Measurements from ENCODE around the gene SMOC2. TPM values are rescaled to one million over a fixed set of nuclear protein-coding genes. Genes with fewer than 3 reads are reported as not detected.

Gene SMOC2
- total and polyA plus RNA-seq, 2 experiments from 2014 or later = 1.9 to 3.2 TPM

DNA sequence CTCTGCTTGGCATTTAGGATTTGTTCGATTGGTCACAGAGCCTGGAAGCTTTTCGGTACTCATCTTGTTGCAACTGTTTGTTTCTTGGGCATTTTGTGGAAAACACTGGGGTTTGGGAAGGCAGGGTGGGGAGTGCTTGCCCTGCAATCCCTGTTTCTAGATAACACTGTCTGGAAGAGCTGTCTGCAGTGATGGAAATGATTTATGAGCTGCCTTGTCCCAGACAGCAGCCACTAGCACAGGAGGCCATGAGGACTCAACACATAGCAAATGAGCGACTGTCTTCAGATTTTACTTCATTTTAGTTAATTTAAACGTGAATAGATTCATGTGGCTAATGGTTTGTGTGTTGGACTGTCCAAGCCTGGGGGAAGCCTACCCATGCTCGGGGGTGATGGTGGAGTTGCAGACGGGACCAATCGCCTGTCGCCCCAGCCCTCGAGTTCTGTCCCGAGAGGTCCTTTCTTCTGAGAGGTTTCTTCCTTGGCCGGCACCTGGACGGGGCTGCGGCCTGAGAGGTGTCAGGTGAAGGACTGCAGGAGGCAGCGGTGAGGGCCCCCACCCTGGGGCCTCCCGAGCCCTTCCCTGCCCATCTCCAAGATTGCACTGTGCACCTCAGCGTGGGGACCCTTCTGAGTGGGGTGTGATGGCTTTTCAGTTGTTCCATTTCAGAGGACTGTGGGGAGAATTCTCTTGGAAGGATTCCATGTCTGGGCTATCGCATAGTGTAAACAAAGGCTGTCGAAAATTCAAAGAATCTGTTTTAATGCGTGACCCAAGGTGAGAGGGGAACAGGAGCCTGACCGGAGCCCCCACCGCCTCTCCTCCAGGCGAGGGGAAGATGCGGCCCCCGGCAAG lies 55.4 kb downstream of the SMOC2 start:
- DNase-seq (ENCODE audit: low read depth in 1 of 2, low spot score in 1 of 2) = no peak

DNA sequence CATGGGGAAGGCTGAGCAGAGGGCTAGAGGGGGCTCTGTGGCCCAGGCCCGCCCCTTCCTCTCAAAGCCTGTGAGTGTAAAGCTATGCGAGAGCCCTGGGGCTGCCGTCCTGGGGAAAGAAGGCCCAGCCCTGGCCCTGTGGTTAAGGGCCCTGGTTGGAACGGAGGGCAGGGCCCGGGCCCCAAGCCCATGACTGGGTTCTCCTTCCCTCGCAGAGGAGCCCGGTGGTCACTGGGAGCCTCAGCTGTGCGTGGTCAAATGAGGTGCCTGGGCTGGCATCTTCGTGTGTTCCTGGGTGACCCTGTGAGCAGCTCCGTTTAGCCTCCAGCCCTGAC lies 56.0 kb downstream of the SMOC2 start:
- no peak overlapping the region for H3K4me3 ChIP-seq

More for the DNA sequence above, 55.4 kb downstream of the SMOC2 start:
- TF ChIP-seq, protein P1, sequence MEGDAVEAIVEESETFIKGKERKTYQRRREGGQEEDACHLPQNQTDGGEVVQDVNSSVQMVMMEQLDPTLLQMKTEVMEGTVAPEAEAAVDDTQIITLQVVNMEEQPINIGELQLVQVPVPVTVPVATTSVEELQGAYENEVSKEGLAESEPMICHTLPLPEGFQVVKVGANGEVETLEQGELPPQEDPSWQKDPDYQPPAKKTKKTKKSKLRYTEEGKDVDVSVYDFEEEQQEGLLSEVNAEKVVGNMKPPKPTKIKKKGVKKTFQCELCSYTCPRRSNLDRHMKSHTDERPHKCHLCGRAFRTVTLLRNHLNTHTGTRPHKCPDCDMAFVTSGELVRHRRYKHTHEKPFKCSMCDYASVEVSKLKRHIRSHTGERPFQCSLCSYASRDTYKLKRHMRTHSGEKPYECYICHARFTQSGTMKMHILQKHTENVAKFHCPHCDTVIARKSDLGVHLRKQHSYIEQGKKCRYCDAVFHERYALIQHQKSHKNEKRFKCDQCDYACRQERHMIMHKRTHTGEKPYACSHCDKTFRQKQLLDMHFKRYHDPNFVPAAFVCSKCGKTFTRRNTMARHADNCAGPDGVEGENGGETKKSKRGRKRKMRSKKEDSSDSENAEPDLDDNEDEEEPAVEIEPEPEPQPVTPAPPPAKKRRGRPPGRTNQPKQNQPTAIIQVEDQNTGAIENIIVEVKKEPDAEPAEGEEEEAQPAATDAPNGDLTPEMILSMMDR (IDR thresholded peaks at IDR 0.05; ENCODE audit: low read depth, low read length) = no peak
- Histone ChIP-seq H3K9me3 (ENCODE audit: low read depth) (no peaks in the 10 kb centered on the region), H3K27ac (no peak overlapping the region), H3K4me1 (ENCODE audit: low read depth) (peaks cover 7% of the 10 kb centered on the region), H3K4me3 (no peak overlapping the region), H3K27me3 (no peaks in the 10 kb centered on the region), H3K36me3 (no peaks in the 10 kb centered on the region)

GRCh38 chr6:168497381-168497780 lies 56.4 kb downstream of the SMOC2 start:
- H3K27ac ChIP-seq = no peak overlapping the region
- H3K4me1 ChIP-seq (ENCODE audit: low read depth) = peaks cover 7% of the 10 kb centered on the region
- no peaks in the 10 kb centered on the region for H3K9me3 ChIP-seq (ENCODE audit: low read depth)
- no peaks in the 10 kb centered on the region for H3K36me3 ChIP-seq
- no peak for DNase-seq (ENCODE audit: low read depth in 1 of 2, low spot score in 1 of 2)
- H3K27me3 ChIP-seq = no peaks in the 10 kb centered on the region
- TF ChIP-seq, protein P1 (IDR thresholded peaks at IDR 0.05; ENCODE audit: low read depth, low read length) = no peak
- H3K4me3 ChIP-seq = no peak overlapping the region

More for the DNA sequence above, 56.0 kb downstream of the SMOC2 start:
- Histone ChIP-seq H3K9me3 (ENCODE audit: low read depth) (no peaks in the 10 kb centered on the region), H3K27me3 (no peaks in the 10 kb centered on the region), H3K36me3 (no peaks in the 10 kb centered on the region), H3K4me1 (ENCODE audit: low read depth) (peaks cover 7% of the 10 kb centered on the region), H3K27ac (no peak overlapping the region)
- TF ChIP-seq, protein P1 (IDR thresholded peaks at IDR 0.05; ENCODE audit: low read depth, low read length) = no peak
- no peak for DNase-seq (ENCODE audit: low read depth in 1 of 2, low spot score in 1 of 2)

DNA sequence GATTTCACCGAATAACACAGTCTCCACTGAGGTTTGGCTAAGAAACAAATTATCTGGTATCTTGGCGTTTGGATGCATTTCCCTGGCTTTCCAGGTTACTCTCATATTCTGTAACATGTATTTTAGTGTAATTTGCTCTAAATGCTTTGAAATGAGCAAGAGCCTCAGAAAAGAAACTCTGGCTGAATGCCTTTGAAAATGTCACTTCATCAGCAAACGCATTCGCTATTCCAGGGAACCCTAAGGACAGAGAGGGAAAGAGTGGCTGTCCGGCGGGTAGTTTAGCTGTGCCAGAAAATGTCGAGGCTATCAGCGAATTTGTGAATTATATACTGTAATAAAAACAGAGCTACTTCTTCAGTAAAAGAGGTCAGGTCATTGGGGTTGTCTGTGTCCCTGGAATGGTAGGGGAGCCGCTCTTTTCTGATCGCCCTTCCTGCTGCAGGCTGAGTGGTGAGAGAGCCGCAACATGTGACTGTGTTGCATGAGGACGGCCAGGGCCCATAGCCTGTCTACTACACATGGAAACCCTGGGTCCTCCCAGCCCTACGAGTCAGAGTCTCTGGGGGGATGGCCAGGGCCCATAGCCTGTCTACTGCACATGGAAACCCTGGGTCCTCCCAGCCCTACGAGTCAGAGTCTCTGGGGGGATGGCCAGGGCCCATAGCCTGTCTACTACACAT lies 57.3 kb downstream of the SMOC2 start:
- Histone ChIP-seq H3K9me3 (ENCODE audit: low read depth) (no peaks in the 10 kb centered on the region), H3K4me3 (no peak overlapping the region), H3K27me3 (no peaks in the 10 kb centered on the region), H3K36me3 (no peaks in the 10 kb centered on the region), H3K27ac (no peak overlapping the region), H3K4me1 (ENCODE audit: low read depth) (peaks cover 7% of the 10 kb centered on the region)
- TF ChIP-seq, protein P1 (IDR thresholded peaks at IDR 0.05; ENCODE audit: low read depth, low read length) = no peak
- DNase-seq (ENCODE audit: low read depth in 1 of 2, low spot score in 1 of 2) = no peak

DNA sequence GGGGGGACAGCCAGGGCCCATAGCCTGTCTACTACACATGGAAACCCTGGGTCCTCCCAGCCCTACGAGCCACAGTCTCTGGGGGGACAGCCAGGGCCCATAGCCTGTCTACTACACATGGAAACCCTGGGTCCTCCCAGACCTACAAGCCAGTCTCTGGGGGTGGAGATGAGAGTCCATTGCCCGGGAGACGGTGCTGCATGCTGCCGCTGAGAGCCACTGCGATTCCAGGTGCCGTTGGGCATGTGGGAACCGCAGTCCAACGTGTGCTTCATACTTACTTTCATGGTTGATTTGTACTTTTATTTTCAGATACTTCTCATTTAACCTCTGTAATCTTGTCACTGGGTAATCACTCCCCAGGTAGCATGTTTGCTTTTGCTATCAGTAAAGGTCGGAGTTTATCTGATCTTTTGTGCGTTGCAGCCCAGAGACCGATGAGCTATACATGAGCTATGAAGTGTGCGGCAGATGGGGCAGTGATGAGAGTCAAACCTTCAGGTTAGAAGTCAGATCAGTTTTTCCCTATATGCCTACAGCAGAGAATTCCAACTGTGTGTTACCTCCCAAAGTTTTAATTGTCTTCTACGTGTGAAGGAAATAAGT lies 58.2 kb downstream of the SMOC2 start:
- no peaks in the 10 kb centered on the region for H3K9me3 ChIP-seq (ENCODE audit: low read depth)
- H3K4me3 ChIP-seq = no peak overlapping the region
- no peaks in the 10 kb centered on the region for H3K27me3 ChIP-seq
- no peak overlapping the region for H3K27ac ChIP-seq
- H3K4me1 ChIP-seq (ENCODE audit: low read depth) = peaks cover 7% of the 10 kb centered on the region
- DNase-seq (ENCODE audit: low read depth in 1 of 2, low spot score in 1 of 2) = no peak
- no peaks in the 10 kb centered on the region for H3K36me3 ChIP-seq
- TF ChIP-seq, protein P1 (IDR thresholded peaks at IDR 0.05; ENCODE audit: low read depth, low read length) = no peak

All from cardiac muscle cell (in vitro differentiated cells and primary cell).